Measurements from ENCODE around the gene TMEM207.

TMEM207 gene

DNA sequence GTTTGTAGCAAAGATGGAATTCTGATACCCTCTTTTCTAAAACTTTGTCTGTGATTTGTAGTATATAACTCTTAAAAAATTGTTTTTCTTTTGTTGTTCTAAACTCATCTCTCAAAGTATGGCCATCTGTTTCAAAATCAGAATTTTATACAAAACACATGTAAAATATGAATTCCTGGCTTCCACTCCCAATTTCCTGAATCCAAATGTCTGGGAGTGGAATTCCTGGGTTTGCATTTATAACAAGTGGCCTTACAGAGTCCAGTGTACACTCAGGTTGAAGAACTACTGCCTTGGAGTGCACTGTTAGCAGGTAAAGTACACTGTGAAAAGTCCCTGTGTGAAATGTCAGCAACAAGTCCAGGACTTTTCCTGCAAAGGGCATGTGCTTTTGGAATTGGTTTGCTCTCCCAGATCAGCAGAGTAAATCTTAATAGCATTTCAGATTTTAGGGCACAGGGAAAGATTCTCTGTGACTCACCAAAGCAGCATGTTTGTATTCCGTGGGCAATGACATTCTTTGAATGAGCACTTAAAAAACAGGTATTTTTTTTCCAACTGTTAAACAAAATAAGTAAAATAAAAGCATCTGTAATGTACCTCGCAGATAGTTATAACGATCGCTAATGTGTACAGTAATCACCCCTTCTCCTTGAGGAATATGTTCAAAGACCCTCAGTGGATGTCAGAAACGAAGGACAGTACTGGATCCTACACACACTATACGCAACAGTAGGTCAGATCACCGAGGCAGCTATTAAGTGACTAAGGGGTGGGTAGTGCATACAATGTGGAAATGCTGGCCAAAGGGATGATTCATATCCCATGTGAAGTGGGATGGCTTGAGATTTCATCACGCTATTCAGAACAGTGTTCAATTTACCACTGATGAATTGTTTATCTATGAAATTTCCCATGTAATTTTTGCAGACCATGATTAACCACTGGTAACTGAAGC lies 63.7 kb downstream of the TMEM207 start:
- DNase-seq (ENCODE audit: low read depth in 2 of 2) = no peak

- no peak for DNase-seq (ENCODE audit: low read depth in 2 of 2)
These were observed 65.4 kb downstream of the TMEM207 start for GRCh38 chr3:190384309-190384756.

DNA sequence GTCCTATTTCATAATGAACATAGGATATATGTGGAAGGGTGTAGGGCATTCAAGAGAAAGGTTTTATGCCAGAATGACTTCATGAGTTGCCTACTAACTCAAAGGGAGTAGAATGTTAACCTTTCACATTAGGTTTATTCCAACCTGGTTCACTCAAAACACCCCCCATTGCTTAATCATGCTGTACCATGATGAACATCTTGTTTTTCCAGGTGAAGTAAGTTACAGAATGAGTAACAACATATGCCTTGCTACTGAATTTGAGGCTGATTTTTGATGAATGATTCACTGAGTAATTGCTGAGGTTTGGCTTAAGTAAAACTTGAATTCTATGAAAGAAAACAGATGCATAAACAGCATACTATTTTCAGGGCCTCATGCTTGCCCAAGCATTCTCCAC lies 67.6 kb downstream of the TMEM207 start:
- no peak for DNase-seq (ENCODE audit: low read depth in 2 of 2)

DNA sequence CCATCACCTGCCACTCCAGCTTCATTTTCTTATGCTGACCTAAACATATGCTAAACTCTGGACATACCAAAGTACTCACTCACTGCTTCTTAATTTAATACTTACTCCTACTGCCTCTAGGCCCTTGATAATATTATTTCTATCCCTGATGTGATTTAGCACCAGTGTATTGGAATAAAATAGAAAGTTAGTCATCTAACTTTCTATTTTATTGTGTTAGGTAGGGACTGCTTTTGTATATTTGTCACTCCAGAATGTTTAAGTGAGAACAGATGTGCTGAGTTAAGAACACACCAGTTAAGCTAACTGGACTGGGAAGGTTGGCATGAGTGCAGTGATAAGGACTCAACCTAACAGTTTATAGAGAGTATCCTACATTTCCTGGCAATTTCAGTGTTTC lies 68.3 kb downstream of the TMEM207 start:
- DNase-seq (ENCODE audit: low read depth in 2 of 2) = no peak

- DNase-seq (ENCODE audit: low read depth in 2 of 2) = no peak
These were observed 69.5 kb downstream of the TMEM207 start for GRCh38 chr3:190380184-190380583.

All from stimulated activated CD8-positive, alpha-beta memory T cell treated with anti-CD3 and anti-CD28 coated beads, Interleukin-15, amount 100 ng/mL, for 4 hours (primary cell).